Upper lobe of left lung (tissue), 4 donors: ENCODE results near the gene PIANP.
"Not testable (repeated sequence)": the region's sequence is repeated elsewhere in the genome, so short reads cannot be mapped to it uniquely, and the experiment has no call there.

ENCODE experiments used
- CTCF ChIP-seq, 6 experiments: fragments of 450-650 bp in 4 of 6; fragments of 200-600 bp in 2 of 6; sonication (generic) in 2 of 6; IDR thresholded peaks; one replicate each; pipeline ENCODE4 v1.5.1; 2016 to 2019; ENCODE audit warnings: antibody characterized with exemption in 6 of 6
- EP300 ChIP-seq, 4 donors: sonication (generic); formaldehyde crosslinking; IDR thresholded peaks; one replicate each; pipeline ENCODE4 v1.5.1; 2017; ENCODE audit warnings: antibody characterized with exemption in 4 of 4, control low read depth in 2 of 4
- POLR2AphosphoS5 ChIP-seq, 2 donors: sonication (generic); formaldehyde crosslinking; IDR thresholded peaks; one replicate each; pipeline ENCODE4 v1.5.1; 2017; ENCODE audit warnings: antibody characterized with exemption in 2 of 2

- not testable (repeated sequence) for TF ChIP-seq CTCF, POLR2AphosphoS5, EP300 (IDR thresholded peaks at IDR 0.05)
These were observed 7.7 kb upstream of the PIANP start for GRCh38 chr12:6708351-6708750.
